ENCODE measurements around the gene ZNF609. TPM values are rescaled to one million over a fixed set of nuclear protein-coding genes. Genes with fewer than 3 reads are reported as not detected.

ZNF609 gene
- total RNA-seq, 1 experiment from 2014 or later, result 31.0 TPM

DNA sequence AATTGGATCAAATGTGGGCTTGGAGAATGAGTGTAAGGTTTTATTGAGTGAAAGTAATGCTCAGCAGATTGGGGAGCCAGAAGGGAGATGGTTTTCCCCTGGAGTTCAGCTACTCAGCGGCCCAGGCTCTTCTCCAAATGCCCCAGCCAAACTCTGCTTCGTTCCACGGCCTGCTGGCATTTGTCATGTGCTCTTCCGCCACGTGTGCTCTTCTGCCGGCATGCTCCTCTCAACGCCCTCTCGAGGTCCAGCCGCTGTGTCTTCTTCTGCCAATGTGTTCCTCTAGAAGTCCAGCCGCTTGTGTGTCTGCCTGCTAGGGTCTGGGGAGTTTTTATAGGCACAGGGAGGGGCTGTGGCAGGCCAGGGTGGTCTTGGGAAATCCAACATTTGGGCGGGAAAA, 158.2 kb downstream of the ZNF609 start:
- RAD21 ChIA-PET (ENCODE audit: low non-redundant PET in 1 of 2, low total read pairs in 2 of 2, uncharacterized antibody in 2 of 2, unreplicated experiment in 2 of 2), result no interaction called here
- ATAC-seq (no peak), DNase-seq (ENCODE audit: low read depth, low spot score) (no peak)
- intact Hi-C loops (cut with micrococcal nuclease), result no loop called here
- Histone ChIP-seq H2AFZ (ENCODE audit: low read depth, low read length, poor library complexity, severe bottlenecking) (no peak overlapping the region), H3K9me3 (ENCODE audit: control insufficient read depth in 1 of 2, insufficient read depth in 1 of 2, low read depth in 1 of 2, low read length in 2 of 2) (no peaks in the 10 kb centered on the region), H3K27me3 (ENCODE audit: insufficient read depth, low read length) (no peaks in the 10 kb centered on the region), H3K27ac (ENCODE audit: low read depth, low read length) (no peak overlapping the region), H4K20me1 (ENCODE audit: insufficient read depth) (no peaks in the 10 kb centered on the region), H3K4me1 (ENCODE audit: control insufficient read depth in 1 of 2, insufficient read depth in 2 of 2, low read length in 2 of 2) (no peaks in the 10 kb centered on the region; a peak in 1 of 4 replicates), H3K4me3 (replicated peaks in 1 of 2; ENCODE audit: low read depth in 1 of 2, low read length in 2 of 2) (no peak overlapping the region), H3K4me2 (ENCODE audit: low read length) (no peak overlapping the region), H3K9ac (ENCODE audit: low read length) (no peak overlapping the region), H3K36me3 (ENCODE audit: control insufficient read depth in 1 of 2, insufficient read depth in 2 of 2, low read length in 2 of 2) (0 out of 4 replicates have a peak, but pooled peaks cover 0 to 3% of the 10 kb centered on the region in 2 experiments), H3K79me2 (ENCODE audit: insufficient read depth, low read length) (peaks cover 22% of the 10 kb centered on the region; the same call in 1 of the 2 replicates), H3K9me2 (ENCODE audit: insufficient read depth) (no peaks in the 10 kb centered on the region)
- no TSS peak for BruUV-seq (replicated peaks)
- POLR2A ChIA-PET, result no interaction called here
- CTCF ChIA-PET, result no interaction called here
- no peak for TF ChIP-seq JUND (IDR thresholded peaks at IDR 0.05)
- no peak for TF ChIP-seq REST (IDR thresholded peaks at IDR 0.05; ENCODE audit: low read depth)
- no peak for TF ChIP-seq TCF7L2 (IDR thresholded peaks at IDR 0.05; ENCODE audit: borderline replicate concordance, extremely low read depth, insufficient read depth, insufficient read length)
- no peak for TF ChIP-seq ZBTB33 (IDR thresholded peaks at IDR 0.05; ENCODE audit: extremely low read depth, insufficient replicate concordance, low read length)
- no peak for TF ChIP-seq ZNF274 (IDR thresholded peaks at IDR 0.05; ENCODE audit: low read depth, low read length)
- no peak for TF ChIP-seq POLR2A (IDR thresholded peaks at IDR 0.05; ENCODE audit: borderline replicate concordance, extremely low read depth, insufficient read depth, insufficient read length)
- TF ChIP-seq YY1 (IDR thresholded peaks at IDR 0.05; ENCODE audit: extremely low read depth, insufficient replicate concordance, low read depth, low read length), result no peak
- no peak for TF ChIP-seq EGR1 (IDR thresholded peaks at IDR 0.05; ENCODE audit: low read depth)
- TF ChIP-seq RAD21 (IDR thresholded peaks at IDR 0.05; ENCODE audit: low read depth), result no peak
- TF ChIP-seq FOSL1 (IDR thresholded peaks at IDR 0.05; ENCODE audit: low read depth), result no peak
- no peak for TF ChIP-seq ZFX (IDR thresholded peaks at IDR 0.05)
- TF ChIP-seq SIN3A (IDR thresholded peaks at IDR 0.05; ENCODE audit: low read depth), result no peak
- no peak for TF ChIP-seq EZH2phosphoT487 (IDR thresholded peaks at IDR 0.05; ENCODE audit: borderline replicate concordance)
